Measurements from ENCODE around the gene RPL26. TPM values are rescaled to one million over a fixed set of nuclear protein-coding genes. Genes with fewer than 3 reads are reported as not detected.
A peak's percentile ranks its signal among the peaks of the same experiment; 100 is the strongest.

The RPL26 gene
- total RNA-seq, 2 donors from 2014 or later: 1,739 to 2,129 TPM

DNA sequence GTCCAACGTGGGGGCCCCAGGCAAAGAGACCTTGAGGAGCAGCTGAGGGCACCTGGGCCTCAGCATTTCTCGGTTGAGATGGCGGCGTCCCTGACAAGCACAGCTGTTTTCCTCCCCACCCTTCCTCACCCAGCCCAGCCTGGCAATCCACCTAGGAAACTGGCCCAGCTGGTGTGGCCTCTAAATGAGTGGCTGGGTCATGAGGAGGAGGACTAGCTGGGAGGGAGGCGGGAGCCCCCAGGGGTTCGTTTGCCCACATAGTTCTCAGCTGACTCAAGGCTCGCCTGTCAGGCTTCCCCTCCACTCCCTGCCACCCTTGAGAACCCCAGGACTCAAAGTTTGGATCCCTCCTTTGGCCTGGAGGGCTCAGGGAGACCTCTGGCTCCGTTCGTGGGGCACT, 8.7 kb upstream of the RPL26 start:
- Mint-ChIP-seq H3K27ac (no peak overlapping the region), H3K4me1 (peaks cover 14% of the 10 kb centered on the region), H3K9me3 (no peaks in the 10 kb centered on the region), H3K4me3 (no peak overlapping the region), H3K36me3 (ENCODE audit: low read depth) (no peaks in the 10 kb centered on the region), H3K27me3 (ENCODE audit: insufficient read depth) (peaks cover 8% of the 10 kb centered on the region)
- no peaks in the 10 kb centered on the region for H3K36me3 ChIP-seq (ENCODE audit: control insufficient read depth, insufficient read depth, low read length)
- peaks cover 11% of the 10 kb centered on the region for H3K27me3 ChIP-seq (ENCODE audit: control insufficient read depth, insufficient read depth, low read length, poor library complexity, severe bottlenecking)
- H3K9ac ChIP-seq (ENCODE audit: extremely low read depth, low read length, poor library complexity, severe bottlenecking): no peak overlapping the region
- H3K4me3 ChIP-seq (ENCODE audit: low read length): no peak overlapping the region
- TF ChIP-seq, protein P1, sequence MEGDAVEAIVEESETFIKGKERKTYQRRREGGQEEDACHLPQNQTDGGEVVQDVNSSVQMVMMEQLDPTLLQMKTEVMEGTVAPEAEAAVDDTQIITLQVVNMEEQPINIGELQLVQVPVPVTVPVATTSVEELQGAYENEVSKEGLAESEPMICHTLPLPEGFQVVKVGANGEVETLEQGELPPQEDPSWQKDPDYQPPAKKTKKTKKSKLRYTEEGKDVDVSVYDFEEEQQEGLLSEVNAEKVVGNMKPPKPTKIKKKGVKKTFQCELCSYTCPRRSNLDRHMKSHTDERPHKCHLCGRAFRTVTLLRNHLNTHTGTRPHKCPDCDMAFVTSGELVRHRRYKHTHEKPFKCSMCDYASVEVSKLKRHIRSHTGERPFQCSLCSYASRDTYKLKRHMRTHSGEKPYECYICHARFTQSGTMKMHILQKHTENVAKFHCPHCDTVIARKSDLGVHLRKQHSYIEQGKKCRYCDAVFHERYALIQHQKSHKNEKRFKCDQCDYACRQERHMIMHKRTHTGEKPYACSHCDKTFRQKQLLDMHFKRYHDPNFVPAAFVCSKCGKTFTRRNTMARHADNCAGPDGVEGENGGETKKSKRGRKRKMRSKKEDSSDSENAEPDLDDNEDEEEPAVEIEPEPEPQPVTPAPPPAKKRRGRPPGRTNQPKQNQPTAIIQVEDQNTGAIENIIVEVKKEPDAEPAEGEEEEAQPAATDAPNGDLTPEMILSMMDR (conservative IDR thresholded peaks at IDR 0.05): no peak
- WGBS, 2 experiments (ENCODE audit: insufficient coverage in 1 of 2, insufficient read length in 1 of 2): 74% methylated on average over 3 to 9 of the region's 9 CpGs
- no peak overlapping the region for H3K27ac ChIP-seq (ENCODE audit: low read depth, low read length)
- H3K9me3 ChIP-seq (ENCODE audit: control insufficient read depth, low read length): no peaks in the 10 kb centered on the region
- H3K4me1 ChIP-seq (ENCODE audit: control insufficient read depth, insufficient read depth, low read length): no peaks in the 10 kb centered on the region
- DNase-seq: peak; percentile 82

DNA sequence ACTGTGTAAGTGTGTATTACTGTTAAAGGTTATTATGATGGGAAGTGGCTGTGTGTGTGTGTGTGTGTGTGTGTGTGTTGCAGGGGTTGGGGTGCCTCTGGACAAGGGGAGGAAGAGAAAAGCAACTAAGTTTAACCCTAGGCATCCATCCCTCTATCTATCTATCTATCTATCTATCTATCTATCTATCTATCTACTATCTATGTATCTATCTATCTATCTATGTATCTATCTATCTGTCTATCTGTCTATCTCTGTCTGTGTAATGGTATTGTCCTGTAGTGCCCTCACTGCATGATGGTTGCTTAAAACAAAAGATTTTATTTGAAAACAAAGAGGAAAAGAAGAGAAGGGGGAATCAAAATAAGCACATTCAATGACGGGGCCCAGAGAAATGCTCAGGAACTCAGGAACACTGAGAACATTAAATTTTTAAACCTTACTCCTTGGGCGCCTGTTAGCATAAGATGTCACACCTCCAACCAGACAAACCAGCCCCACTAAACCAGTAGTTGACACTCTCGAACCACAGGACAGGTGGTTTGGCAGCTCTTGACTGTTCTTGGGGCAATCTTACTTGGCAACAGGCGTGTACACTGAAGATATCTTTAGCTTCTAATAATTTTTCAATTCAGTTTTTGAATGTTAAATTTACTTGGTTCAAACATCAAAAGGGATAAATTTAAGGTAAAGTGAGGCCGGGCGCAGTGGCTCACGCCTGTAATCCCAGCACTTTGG, 5.1 kb upstream of the RPL26 start:
- Mint-ChIP-seq H3K9me3 (no peaks in the 10 kb centered on the region), H3K4me1 (peaks cover 28% of the 10 kb centered on the region), H3K36me3 (ENCODE audit: low read depth) (no peaks in the 10 kb centered on the region), H3K27me3 (ENCODE audit: insufficient read depth) (no peaks in the 10 kb centered on the region), H3K27ac (no peak overlapping the region), H3K4me3 (no peak overlapping the region)
- H3K27ac ChIP-seq (ENCODE audit: low read depth, low read length): no peak overlapping the region
- no peaks in the 10 kb centered on the region for H3K9me3 ChIP-seq (ENCODE audit: control insufficient read depth, low read length)
- no peak for DNase-seq
- no peaks in the 10 kb centered on the region for H3K36me3 ChIP-seq (ENCODE audit: control insufficient read depth, insufficient read depth, low read length)
- no peaks in the 10 kb centered on the region for H3K27me3 ChIP-seq (ENCODE audit: control insufficient read depth, insufficient read depth, low read length, poor library complexity, severe bottlenecking)
- TF ChIP-seq, protein P1 (conservative IDR thresholded peaks at IDR 0.05): no peak
- H3K4me1 ChIP-seq (ENCODE audit: control insufficient read depth, insufficient read depth, low read length): peaks cover 5% of the 10 kb centered on the region
- WGBS, 2 experiments (ENCODE audit: insufficient coverage in 1 of 2, insufficient read length in 1 of 2): 91 to 98% methylated on average over 6 to 7 of the region's 7 CpGs
- H3K9ac ChIP-seq (ENCODE audit: extremely low read depth, low read length, poor library complexity, severe bottlenecking): no peak overlapping the region
- H3K4me3 ChIP-seq (ENCODE audit: low read length): no peak overlapping the region

DNA sequence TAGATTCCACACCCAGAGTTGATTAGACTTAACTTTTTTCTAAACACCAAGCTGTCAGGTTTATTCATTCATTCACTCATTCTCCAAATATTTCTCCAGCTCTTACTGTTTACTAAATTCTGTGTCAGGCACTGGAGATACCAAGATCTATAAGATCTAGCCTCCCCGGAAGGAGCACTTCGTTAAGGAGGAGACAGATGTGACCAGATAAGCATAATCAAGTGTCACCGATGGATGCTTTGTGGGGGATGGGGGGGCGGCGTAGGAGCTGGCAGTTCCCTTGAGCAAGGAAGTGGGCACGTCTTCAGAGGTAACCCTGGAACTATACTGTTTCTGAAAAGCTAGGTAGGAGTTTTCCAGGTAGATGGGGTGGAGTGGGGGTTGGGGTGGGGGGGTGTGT, 3.8 kb upstream of the RPL26 start:
- 63 to 70% methylated on average over 3 to 6 of the region's 6 CpGs for WGBS, 2 experiments (ENCODE audit: insufficient coverage in 1 of 2, insufficient read length in 1 of 2)
- H3K4me3 Mint-ChIP-seq: no peak overlapping the region

More for the DNA sequence above, 3.8 kb upstream of the RPL26 start:
- Histone ChIP-seq H3K9ac (ENCODE audit: extremely low read depth, low read length, poor library complexity, severe bottlenecking) (no peak overlapping the region), H3K4me1 (ENCODE audit: control insufficient read depth, insufficient read depth, low read length) (peaks cover 5% of the 10 kb centered on the region), H3K27me3 (ENCODE audit: control insufficient read depth, insufficient read depth, low read length, poor library complexity, severe bottlenecking) (no peaks in the 10 kb centered on the region), H3K27ac (ENCODE audit: low read depth, low read length) (no peak overlapping the region), H3K4me3 (ENCODE audit: low read length) (no peak overlapping the region), H3K36me3 (ENCODE audit: control insufficient read depth, insufficient read depth, low read length) (peaks cover 4% of the 10 kb centered on the region), H3K9me3 (ENCODE audit: control insufficient read depth, low read length) (no peaks in the 10 kb centered on the region)
- Mint-ChIP-seq H3K27ac (peak overlapping the region; percentile 80), H3K9me3 (no peaks in the 10 kb centered on the region), H3K27me3 (ENCODE audit: insufficient read depth) (no peaks in the 10 kb centered on the region), H3K36me3 (ENCODE audit: low read depth) (peaks cover 11% of the 10 kb centered on the region), H3K4me1 (peaks cover 26% of the 10 kb centered on the region)
- DNase-seq: peak; percentile 64
- TF ChIP-seq, protein P1 (conservative IDR thresholded peaks at IDR 0.05): no peak

Measured in endodermal cell (in vitro differentiated cells).